LNCAP (cell line): ENCODE measurements around the gene MYO7B.

Experiments
- TF ChIP-seq, protein P1 (sequence below): fragments of 450-650 bp; IDR thresholded peaks from 2 replicates; pipeline ENCODE4 v1.5.1; 2017; ENCODE audit warnings: mild to moderate bottlenecking

Gene MYO7B

DNA sequence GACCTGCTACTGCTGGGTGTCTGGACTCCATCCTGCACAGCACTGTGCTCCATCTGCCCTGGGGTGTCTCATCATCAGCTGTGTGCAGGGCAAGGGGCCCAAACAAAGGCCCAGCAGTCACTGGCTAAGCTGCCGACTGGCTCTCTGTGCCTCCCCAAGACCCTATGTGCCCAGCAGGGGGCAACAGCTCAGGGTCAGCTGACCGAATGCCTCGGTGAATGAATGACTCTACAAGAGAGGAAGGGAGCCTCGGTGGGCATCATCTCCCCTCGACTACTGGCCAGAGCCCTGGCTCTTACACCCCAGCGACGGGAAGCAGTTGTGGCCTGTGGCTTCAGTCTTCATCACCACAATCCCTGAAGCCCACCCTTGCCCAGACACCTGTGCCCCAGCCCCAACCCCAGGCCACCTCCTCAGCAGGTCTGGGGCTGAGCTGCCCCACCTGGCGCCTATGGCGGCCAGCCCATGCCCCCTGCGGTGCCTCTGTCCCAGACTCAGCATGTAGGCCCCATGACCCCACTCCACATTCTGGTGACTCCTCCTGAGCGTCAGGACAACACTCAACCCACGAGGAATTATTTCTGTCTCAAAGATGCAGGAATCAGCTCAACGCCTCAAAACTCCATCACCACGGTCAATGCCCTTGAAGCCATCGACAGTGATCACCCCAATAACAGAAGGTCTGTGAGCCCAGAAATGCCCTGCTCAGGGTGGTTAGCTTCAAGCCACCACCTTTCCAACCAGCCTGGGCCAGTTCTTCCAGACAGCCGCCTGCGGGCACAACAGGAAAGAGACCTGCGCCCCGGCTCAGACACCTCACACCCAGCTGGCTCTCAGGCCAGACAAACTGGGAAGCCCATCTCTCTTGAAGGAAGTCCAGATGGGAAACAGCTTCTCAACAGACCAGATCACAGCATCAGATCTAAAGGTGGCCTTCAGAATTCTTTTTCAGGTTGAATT, 108.9 kb downstream of the MYO7B start:
- TF ChIP-seq, protein P1, sequence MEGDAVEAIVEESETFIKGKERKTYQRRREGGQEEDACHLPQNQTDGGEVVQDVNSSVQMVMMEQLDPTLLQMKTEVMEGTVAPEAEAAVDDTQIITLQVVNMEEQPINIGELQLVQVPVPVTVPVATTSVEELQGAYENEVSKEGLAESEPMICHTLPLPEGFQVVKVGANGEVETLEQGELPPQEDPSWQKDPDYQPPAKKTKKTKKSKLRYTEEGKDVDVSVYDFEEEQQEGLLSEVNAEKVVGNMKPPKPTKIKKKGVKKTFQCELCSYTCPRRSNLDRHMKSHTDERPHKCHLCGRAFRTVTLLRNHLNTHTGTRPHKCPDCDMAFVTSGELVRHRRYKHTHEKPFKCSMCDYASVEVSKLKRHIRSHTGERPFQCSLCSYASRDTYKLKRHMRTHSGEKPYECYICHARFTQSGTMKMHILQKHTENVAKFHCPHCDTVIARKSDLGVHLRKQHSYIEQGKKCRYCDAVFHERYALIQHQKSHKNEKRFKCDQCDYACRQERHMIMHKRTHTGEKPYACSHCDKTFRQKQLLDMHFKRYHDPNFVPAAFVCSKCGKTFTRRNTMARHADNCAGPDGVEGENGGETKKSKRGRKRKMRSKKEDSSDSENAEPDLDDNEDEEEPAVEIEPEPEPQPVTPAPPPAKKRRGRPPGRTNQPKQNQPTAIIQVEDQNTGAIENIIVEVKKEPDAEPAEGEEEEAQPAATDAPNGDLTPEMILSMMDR, result no peak

DNA sequence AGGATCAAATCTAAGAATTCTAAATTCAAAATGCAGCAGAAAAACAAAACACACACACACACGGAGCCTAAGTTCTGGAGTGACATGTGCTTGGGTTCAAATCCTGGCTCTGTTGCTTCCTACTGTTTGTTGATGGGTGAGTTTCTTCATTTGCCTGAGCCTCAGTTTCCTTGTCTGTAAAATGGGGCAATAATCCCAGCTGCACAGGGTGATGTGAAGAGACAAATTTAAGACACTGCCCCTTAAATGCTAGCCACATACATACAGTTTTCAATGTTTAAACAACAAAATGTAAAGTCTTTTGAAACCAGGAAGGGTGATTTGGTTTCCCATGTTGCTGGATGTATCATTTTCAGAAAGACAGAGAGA, 109.5 kb downstream of the MYO7B start:
- TF ChIP-seq, protein P1, result no peak

DNA sequence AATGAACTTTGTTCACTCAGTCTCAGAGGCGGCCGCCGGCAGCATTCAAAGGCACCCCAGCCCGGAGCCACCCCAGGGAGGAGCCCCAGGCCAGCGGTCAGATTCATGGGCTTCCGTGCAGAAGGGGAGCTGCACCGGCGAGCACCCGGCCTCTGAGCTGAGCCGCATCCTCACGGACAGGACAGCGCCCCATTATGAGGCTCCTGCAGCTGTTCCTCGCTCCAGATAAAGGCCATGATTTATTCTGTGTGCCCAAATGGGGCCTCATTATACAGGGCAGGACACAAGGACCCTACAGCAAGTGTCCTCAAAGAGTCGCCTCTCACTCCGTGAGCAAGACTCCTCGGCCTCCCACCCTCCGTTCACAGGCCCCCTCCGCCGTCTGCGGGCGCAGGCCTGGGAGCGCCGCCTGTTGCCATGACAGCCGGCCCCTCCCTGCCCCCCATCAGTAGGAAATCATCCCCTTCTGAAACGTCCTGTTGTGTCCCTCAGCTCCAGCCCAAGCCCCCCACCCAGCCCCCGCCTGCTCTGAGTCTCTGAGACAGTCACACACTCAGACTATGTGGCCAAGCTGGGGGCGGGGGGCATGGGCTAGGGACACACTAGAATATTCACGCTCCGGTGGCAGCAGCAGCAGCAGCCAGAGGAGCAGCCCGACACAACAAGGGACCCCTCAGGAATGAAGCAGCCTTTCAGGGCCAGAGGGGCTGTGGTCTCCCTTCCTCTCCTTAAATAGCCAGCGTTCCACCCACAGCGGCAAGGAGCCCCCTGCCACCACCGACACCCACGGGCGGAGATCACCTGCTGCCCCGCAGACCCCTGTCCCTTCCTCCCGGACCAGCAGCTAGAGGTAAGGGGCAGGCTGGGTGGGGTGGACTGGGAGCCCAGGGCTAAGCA, 110.2 kb downstream of the MYO7B start, which contains the start of gene GPR17:
Gene GPR17 (plus strand): TSS at position 759 of the 897 bp plus-strand sequence. CDS start 4,583 bp downstream, outside the sequence.
- TF ChIP-seq, protein P1, result no peak

DNA sequence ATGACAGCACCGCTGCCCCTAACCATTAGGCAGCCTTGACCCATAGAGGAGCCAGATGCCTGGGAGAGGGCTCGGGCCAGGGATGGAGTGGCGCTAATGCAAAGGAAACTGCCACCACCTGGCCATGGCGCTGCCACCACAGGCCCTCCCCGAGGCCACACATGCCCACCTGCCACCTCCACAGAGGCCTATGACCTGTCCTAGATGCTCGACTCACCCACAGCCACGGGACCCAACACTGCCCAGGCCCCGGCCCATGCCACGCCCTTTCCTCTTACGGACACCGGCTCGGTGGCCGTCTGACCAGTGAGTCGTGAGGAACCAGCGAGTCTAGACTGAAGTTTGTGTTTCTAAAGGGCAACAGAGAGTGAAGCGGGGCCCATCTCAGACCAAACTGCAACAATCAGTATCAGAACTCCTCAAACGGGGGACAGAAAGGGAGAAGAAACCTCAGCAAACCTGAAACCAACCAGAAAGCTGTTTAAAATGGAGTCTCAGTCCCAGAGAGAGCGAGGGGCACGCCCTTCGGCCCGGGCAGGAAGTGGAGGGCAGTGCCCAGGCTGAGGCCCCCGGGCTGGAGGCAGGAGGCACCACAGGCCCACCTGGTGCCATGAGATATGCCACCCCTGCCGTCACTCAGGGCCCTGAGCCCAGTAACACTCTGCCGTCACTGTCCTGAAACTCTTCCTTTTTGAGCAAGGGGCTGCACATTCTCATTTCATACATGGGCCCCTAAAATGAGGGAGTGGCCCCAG, 111.2 kb downstream of the MYO7B start:
- TF ChIP-seq, protein P1, result no peak

DNA sequence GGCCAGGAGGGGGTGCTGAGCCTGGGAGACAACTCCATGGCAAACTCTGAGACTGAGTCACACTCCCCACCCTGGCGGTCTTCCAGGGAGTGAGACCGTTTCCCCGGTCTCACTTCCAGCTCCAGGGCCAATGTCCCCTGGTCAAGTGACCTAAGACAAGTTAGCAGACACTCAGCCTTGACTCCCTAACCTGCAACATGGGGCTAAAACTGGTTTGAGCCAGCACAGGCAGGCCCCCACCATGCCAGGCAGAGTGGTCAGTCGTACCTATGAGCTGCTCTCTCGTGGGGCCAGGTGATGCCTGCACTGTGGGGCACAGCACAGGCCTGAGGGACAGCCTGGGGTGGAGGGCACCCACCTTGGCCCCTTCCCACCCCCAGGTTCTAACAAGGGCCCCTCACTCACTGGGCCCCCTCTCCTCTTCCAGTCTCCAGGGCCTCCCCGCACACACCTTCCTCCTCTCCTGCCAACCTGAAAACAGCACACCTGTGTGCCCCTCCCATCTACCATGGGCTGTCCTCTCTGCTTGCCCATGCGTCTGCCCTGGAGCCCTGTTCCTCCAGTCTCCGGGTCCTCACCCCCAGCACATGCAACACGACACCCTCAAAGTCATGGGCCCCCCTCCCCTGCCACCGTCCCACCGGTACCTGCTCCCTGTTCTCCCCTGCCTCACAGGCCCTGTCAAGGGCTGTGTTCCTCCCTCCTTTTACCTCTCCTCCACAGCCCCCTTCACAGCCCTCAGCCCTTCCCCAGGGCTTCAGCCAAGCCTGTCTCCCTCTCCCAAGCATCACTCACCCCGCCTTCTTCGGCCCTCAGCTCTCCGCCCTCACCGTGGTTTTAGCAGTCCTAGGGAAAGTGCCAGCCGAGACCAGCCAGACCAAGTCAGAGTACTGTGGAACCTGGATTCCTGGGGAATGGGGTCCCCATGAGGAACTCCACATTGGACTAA, 112.0 kb downstream of the MYO7B start:
- TF ChIP-seq, protein P1, result no peak

DNA sequence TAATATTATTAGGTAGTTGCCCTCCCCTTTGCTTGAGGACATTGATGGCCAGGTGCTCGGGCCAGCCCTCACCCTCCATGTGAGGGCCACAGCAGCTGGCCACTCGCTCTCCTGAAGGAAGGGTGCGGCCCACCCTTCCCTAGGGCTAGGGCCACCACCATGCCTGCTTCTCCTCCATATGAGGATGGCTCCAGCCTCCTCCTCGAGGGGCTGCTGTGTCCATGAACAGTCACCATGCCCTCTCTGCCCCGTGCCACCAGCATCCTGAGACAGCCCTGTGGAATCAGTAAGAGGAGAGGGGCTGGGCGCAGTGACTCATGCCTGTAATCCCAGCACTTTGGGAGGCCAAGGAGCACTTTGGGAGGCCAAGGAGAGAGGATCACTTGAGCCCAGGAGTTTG, 112.8 kb downstream of the MYO7B start:
- TF ChIP-seq, protein P1, result no peak
